Pancreas (tissue), 10 donors: ENCODE measurements around the gene UBA3. TPM values are rescaled to one million over a fixed set of nuclear protein-coding genes. Genes with fewer than 3 reads are reported as not detected.

Experiments
- ATAC-seq, 4 donors: fragments of 200-7000 bp; cut with Tn5 transposase; one replicate each; pipeline versions ENCODE4 v1.8.0 to v1.9.1; 2020; ENCODE audit warnings: mild to moderate bottlenecking in 4 of 4, moderate library complexity in 4 of 4
- DNase-seq, 6 donors: peaks; one replicate each; pipeline ENCODE4 v3.0.0-alpha.2; 2020
- FAIRE-seq: peaks from 2 replicates; lab custom pipeline; 2012; peaks lifted over from hg19 to GRCh38; lab: Jason Lieb, UNC
- H3K27ac ChIP-seq, 4 donors: fragments of 200-600 bp; sonication (generic); 1 replicate in 3 of 4; 2 replicates in 1 of 4; pipeline versions ENCODE4 v1.5.0 to v1.8.0; 2020
- H3K27me3 ChIP-seq, 4 donors: fragments of 200-600 bp; one replicate each; pipeline ENCODE4 v1.8.0; 2021
- H3K36me3 ChIP-seq, 3 donors: fragments of 200-600 bp; sonication (generic) in 1 of 3; one replicate each; pipeline versions ENCODE4 v1.5.0 to v1.8.0; 2020 to 2021
- H3K4me1 ChIP-seq, 3 donors: fragments of 200-600 bp; one replicate each; pipeline ENCODE4 v1.8.0; 2021
- H3K4me3 ChIP-seq, 4 donors: fragments of 200-600 bp; sonication (generic) in 2 of 4; one replicate each; pipeline versions ENCODE4 v1.5.0 to v1.8.0; 2020 to 2021
- H3K9me3 ChIP-seq, 4 donors: fragments of 200-600 bp; one replicate each; pipeline ENCODE4 v1.8.0; 2021
- WGBS, 2 donors: extraction: QIAGEN DNeasy Blood & Tissue Kit; methylation state at CpG; one replicate each; pipeline ENCODE4 v1.1.7; 2013; 5-methylcytosine and 5-hydroxymethylcytosine counted together
- intact Hi-C, 3 donors: fragments of 100-400 bp; cut with DNase I; formaldehyde crosslinking; loops; one replicate each; pipeline versions ENCODE4 v1.11.1 to v1.14.2; 2022
- polyA plus RNA-seq, 2 donors: library from polyadenylated mRNA; stranded (reverse); fragments of 200-250 nt; gene quantifications; one replicate each; pipeline ENCODE4 v1.2.3, GENCODE V29; 2013
- total RNA-seq, 6 donors: library from RNA; stranded (reverse); fragmentation: NEBNext Ultra II Directional in 4 of 6; extraction: Animal tissue kit (Norgen Biotek cat#: 25700) in 4 of 6; gene quantifications; one replicate each; pipeline versions ENCODE4 v1.2.1 to v1.2.4, GENCODE V29; 2021 to 2023
- TF ChIP-seq, protein P1 (sequence below), 4 donors: fragments of 200-600 bp; sonication (generic) in 3 of 4; IDR thresholded peaks; one replicate each; pipeline versions ENCODE4 v1.5.0 to v1.8.0; 2021; ENCODE audit warnings: antibody characterized with exemption in 4 of 4
- donor health status: healthy with polysubstance abuse.
- donor health status: DM: no; HTN: no; CAD: no; lungs with moderate emphysema.
- donor health status: DM: no; HTN: no; CAD: no.
- donor health status: control.
- donor health status: control.
- donor health status: Bipolar disorder and iron deficiency.
- donor health status: DM: yes; HTN: yes; CAD: no.
- donor health status: DM: no; HTN: no; CAD: no.
- donor health status: DM: no; HTN: no; CAD: no.
- donor health status: DM: yes; HTN: yes; CAD: no.

UBA3 gene
- total and polyA plus RNA-seq, 8 donors, result 11.7 to 32.9 (median 17.1) TPM

DNA sequence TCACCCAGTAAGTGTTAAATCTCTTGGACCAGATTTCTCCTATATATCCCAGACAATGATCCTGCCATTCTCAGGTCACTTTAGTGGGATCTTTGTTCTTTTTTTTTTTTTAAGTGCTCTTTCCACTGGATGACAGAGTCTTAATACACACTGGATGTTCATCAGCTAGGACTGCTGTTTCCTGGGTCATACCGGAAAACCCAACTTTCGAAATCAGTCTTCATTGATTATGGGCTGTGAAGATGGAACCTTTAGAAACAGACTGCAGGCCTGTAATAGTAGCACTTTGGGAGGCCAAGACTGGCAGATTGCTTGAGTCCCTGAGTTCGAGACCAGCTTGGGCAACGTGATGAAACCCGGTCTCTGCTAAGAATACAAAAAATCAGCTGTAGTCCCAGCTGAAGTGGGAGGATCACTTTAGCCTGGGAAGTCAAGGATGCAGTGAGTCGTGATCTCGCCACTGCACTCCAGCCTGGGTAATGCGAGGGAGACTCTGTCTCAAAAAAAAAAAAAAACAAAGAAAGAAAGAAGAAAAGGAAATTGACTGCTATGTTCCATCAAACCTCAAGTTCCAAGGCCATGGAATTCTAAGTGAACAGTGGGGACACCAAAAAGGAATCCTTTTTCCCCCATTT is 69.0 kb downstream of the UBA3 start:
- ATAC-seq, result no peak
- H3K27ac ChIP-seq, result no peak overlapping the region
- H3K4me1 ChIP-seq, result peaks cover 0 to 6% (median 5%) of the 10 kb centered on the region in 3 donors
- no peaks in the 10 kb centered on the region for H3K9me3 ChIP-seq
- H3K36me3 ChIP-seq, result peaks cover 0 to 11% (median 0%) of the 10 kb centered on the region in 3 donors
- intact Hi-C loops, result no loop called here
- FAIRE-seq, result no peak
- WGBS, 2 donors, result 96 to 97% methylated on average over 8 of the region's 8 CpGs
- no peak for DNase-seq
- no peaks in the 10 kb centered on the region for H3K27me3 ChIP-seq
- no peak overlapping the region for H3K4me3 ChIP-seq
- TF ChIP-seq, protein P1, sequence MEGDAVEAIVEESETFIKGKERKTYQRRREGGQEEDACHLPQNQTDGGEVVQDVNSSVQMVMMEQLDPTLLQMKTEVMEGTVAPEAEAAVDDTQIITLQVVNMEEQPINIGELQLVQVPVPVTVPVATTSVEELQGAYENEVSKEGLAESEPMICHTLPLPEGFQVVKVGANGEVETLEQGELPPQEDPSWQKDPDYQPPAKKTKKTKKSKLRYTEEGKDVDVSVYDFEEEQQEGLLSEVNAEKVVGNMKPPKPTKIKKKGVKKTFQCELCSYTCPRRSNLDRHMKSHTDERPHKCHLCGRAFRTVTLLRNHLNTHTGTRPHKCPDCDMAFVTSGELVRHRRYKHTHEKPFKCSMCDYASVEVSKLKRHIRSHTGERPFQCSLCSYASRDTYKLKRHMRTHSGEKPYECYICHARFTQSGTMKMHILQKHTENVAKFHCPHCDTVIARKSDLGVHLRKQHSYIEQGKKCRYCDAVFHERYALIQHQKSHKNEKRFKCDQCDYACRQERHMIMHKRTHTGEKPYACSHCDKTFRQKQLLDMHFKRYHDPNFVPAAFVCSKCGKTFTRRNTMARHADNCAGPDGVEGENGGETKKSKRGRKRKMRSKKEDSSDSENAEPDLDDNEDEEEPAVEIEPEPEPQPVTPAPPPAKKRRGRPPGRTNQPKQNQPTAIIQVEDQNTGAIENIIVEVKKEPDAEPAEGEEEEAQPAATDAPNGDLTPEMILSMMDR (IDR thresholded peaks at IDR 0.05), result no peak

DNA sequence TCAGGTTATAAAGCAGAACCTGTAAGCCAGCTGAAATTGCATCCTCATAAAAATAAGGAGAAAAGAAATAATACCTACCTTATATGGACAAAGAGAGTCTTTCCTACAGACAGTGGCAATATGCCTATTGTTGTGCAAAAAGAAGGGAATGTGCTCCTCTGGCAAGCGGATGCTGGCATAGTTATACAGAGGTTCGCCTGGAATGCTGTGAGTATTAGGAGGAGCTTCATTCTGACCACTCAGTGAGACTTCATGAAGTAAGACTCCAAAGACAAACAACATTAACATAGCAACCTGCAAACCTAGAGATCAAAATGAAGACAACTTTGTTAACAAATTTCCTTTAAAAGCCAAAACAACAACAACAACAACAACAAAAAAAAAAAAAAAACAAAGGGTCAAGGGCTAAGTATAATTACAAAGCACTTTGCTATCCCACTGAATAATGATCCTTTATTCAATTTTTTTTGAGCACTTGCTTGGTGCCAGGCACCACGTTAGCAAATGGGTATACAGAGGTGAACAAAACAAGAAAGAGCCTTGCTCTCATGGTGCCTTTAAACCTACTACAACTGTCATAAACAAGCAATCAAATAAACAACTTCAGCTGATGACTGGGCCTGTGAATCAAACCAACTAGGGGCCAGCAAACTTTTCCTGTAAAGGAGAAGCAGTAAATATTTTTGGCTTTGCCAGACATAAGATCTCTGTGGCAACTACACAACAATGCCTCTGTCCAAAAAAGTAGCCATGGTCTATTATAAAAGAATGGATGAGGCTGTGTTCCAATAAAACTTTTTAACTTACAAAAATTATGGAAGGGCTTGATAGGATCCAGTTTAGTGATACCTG is 70.4 kb downstream of the UBA3 start:
- Histone ChIP-seq H3K9me3 (no peaks in the 10 kb centered on the region), H3K27ac (no peak overlapping the region), H3K27me3 (no peaks in the 10 kb centered on the region), H3K36me3 (peaks cover 0 to 18% (median 0%) of the 10 kb centered on the region in 3 donors), H3K4me1 (peaks cover 0 to 6% (median 5%) of the 10 kb centered on the region in 3 donors), H3K4me3 (no peak overlapping the region)
- TF ChIP-seq, protein P1 (IDR thresholded peaks at IDR 0.05), result no peak
- intact Hi-C loops, result no loop called here
- no peak for FAIRE-seq
- DNase-seq, result no peak
- 83 to 87% methylated on average over 3 of the region's 3 CpGs for WGBS, 2 donors
- no peak for ATAC-seq

DNA sequence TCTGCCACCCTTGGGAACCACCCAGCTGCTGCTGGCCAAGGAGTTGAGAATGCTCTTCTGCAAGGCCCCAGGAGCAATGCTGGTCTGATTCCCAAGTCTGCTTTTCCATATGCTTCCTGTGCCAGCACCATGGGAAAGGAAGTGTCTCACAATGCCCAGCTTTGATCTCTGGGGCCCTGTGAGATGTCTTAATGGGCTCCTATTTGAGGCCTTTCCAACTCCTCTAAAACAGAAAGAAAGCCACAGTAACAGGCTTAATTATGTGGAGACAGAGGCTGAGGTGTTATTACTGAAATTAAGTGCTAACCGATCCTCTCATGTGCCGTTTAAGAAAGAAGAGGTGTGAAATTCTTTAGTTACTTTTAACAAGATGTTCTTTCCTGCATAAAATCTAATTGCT is 71.2 kb downstream of the UBA3 start:
- H3K36me3 ChIP-seq, result peaks cover 0 to 24% (median 0%) of the 10 kb centered on the region in 3 donors

DNA sequence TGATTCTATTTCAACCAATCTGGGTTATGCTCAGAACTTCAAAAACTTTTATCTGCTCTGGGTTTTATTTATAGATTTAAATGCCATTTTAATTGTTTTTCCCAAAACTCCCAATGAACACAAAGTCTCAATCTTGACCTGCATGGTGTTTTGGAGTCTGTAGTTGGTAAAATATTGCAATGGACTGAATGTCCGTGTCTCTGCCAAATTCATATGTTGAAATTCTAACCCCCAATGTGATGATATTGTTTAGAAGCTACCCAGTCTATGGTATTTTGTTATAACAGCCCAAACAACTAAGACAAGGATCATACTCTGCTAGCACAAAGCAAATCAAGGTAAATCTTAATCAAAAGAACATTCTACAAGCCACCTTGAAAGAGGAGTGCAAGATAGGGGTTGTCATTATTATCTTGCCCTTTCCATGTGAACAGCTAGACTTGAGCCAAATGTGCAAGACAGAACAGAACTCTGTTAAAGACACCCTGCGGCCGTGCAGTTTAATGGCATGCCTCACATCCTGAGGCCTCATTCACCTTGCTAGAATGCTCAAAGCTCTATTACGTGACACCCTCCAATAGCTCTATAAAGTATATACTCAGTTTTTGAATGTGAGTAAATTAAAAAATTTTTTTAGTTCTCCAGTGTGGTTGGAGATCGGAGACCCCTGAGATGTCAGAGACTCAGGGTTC is 74.2 kb downstream of the UBA3 start:
- 92 to 93% methylated on average over 5 of the region's 5 CpGs for WGBS, 2 donors
- no peaks in the 10 kb centered on the region for H3K27me3 ChIP-seq
- no peaks in the 10 kb centered on the region for H3K9me3 ChIP-seq
- H3K4me3 ChIP-seq, result no peak overlapping the region
- DNase-seq (no peak), ATAC-seq (no peak), FAIRE-seq (no peak)
- TF ChIP-seq, protein P1 (IDR thresholded peaks at IDR 0.05), result no peak
- peaks cover 0 to 40% (median 4%) of the 10 kb centered on the region in 3 donors for H3K36me3 ChIP-seq
- no peak overlapping the region for H3K27ac ChIP-seq
- H3K4me1 ChIP-seq, result no peaks in the 10 kb centered on the region
- intact Hi-C loops, result no loop called here

More for the DNA sequence above, 71.2 kb downstream of the UBA3 start:
- no peak for FAIRE-seq
- Histone ChIP-seq H3K27ac (no peak overlapping the region), H3K27me3 (no peaks in the 10 kb centered on the region), H3K4me3 (no peak overlapping the region), H3K4me1 (peaks cover 0 to 5% (median under 1%) of the 10 kb centered on the region in 3 donors), H3K9me3 (no peaks in the 10 kb centered on the region)
- ATAC-seq, result no peak
- intact Hi-C loops, result no loop called here
- TF ChIP-seq, protein P1 (IDR thresholded peaks at IDR 0.05), result no peak
- DNase-seq, result no peak
- WGBS, 2 donors, result 90 to 95% methylated on average over 2 of the region's 2 CpGs
